ENCODE data around the gene ATL2.

- TF ChIP-seq POLR2A (IDR thresholded peaks at IDR 0.05; ENCODE audit: low read depth, low read length), result no peak
- no peak for TF ChIP-seq POLR2AphosphoS5 (IDR thresholded peaks at IDR 0.05; ENCODE audit: low read depth, low read length)
These were observed 23.7 kb downstream of the ATL2 start for GRCh38 chr2:38353402-38353801.

All from GM12892 (cell line).